PC-9 (cell line): ENCODE data around the gene ADTRP. TPM values are rescaled to one million over a fixed set of nuclear protein-coding genes. Genes with fewer than 3 reads are reported as not detected.

Experiments
- Bru-seq: library from RNA; stranded (reverse); fragments of 400-500 nt; gene quantifications from one replicate; lab custom pipeline; 2021; lab: Mats Ljungman, UMichigan
- BruChase-seq, 2 experiments: library from RNA; stranded (reverse); fragments of 400-500 nt; gene quantifications; one replicate each; lab custom pipeline; 2021; lab: Mats Ljungman, UMichigan
- BruUV-seq: library from RNA; stranded (reverse); fragments of 400-500 nt; replicated peaks from 2 replicates; lab custom pipeline; 2021; lab: Mats Ljungman, UMichigan
- CTCF ChIA-PET: fragments of 300-600 bp; sonication (Branson Sonifier 250); formaldehyde crosslinking; loops from one replicate; lab custom pipeline; 2022; ENCODE audit warnings: antibody characterized with exemption; lab: Charles Lee
- POLR2A ChIA-PET: fragments of 300-600 bp; sonication (Branson Sonifier 250); formaldehyde crosslinking; loops from one replicate; lab custom pipeline; 2022; ENCODE audit warnings: antibody characterized with exemption; ENCODE audit not compliant: unreplicated experiment; lab: Charles Lee
- DNase-seq, 2 experiments: peaks; one replicate each; pipeline versions ENCODE4 v3.0.0 to v3.0.0-alpha.2; 2015 to 2022; ENCODE audit warnings: mixed read lengths in 1 of 2
- H2AFZ ChIP-seq: fragments of 200-600 bp; sonication (generic); 2 replicates; pipeline ENCODE4 v1.8.1; 2017; ENCODE audit warnings: antibody characterized with exemption
- H3F3A ChIP-seq: fragments of 200-600 bp; sonication (generic); 2 replicates; pipeline ENCODE4 v1.8.1; 2017; ENCODE audit warnings: antibody characterized with exemption, mild to moderate bottlenecking, low read depth; ENCODE audit not compliant: insufficient read depth
- H3K27ac ChIP-seq: fragments of 200-600 bp; sonication (generic); 2 replicates; pipeline ENCODE4 v1.6.1; 2016; ENCODE audit warnings: mixed run types
- H3K27me3 ChIP-seq: fragments of 200-600 bp; sonication (generic); 2 replicates; pipeline ENCODE4 v1.6.1; 2016; ENCODE audit warnings: low read depth, mixed run types; ENCODE audit not compliant: insufficient read depth
- H3K36me3 ChIP-seq: fragments of 200-600 bp; sonication (generic); 2 replicates; pipeline ENCODE4 v1.6.1; 2016; ENCODE audit warnings: low read depth, mixed run types
- H3K4me1 ChIP-seq: fragments of 200-600 bp; sonication (generic); replicated peaks from 2 replicates; pipeline ENCODE4 v1.6.1; 2016; ENCODE audit warnings: mixed run types; ENCODE audit not compliant: insufficient read depth
- H3K4me2 ChIP-seq: fragments of 200-600 bp; sonication (generic); 2 replicates; pipeline ENCODE4 v1.6.1; 2017; ENCODE audit warnings: mixed run types
- H3K4me3 ChIP-seq: fragments of 200-600 bp; sonication (generic); 2 replicates; pipeline ENCODE4 v1.6.1; 2016; ENCODE audit warnings: mixed run types
- H3K79me2 ChIP-seq: fragments of 200-600 bp; sonication (generic); 2 replicates; pipeline ENCODE4 v1.6.1; 2017; ENCODE audit warnings: low read depth, mixed run types
- H3K9me2 ChIP-seq: fragments of 200-600 bp; sonication (generic); 2 replicates; pipeline ENCODE4 v1.8.1; 2017; ENCODE audit warnings: mild to moderate bottlenecking; ENCODE audit not compliant: insufficient read depth
- H3K9me3 ChIP-seq: fragments of 200-600 bp; sonication (generic); 2 replicates; pipeline ENCODE4 v1.8.1; 2016; ENCODE audit warnings: low read depth; ENCODE audit not compliant: insufficient read depth
- H4K20me1 ChIP-seq: fragments of 200-600 bp; sonication (generic); 2 replicates; pipeline ENCODE4 v1.8.1; 2017; ENCODE audit not compliant: insufficient read depth
- EZH2 ChIP-seq: fragments of 200-600 bp; sonication (generic); IDR thresholded peaks from 2 replicates; pipeline ENCODE4 v1.8.0; 2017; ENCODE audit warnings: antibody characterized with exemption, low read depth
- intact Hi-C: fragments of 100-400 bp; cut with micrococcal nuclease; formaldehyde crosslinking; loops from one replicate; pipeline ENCODE4 v1.10.0; 2022; ENCODE audit not compliant: unreplicated experiment
- long read RNA-seq: library from polyadenylated mRNA; stranded (forward); transcript quantifications from one replicate; pipeline ENCODE4 v2.0.0, GENCODE V29; 2022
- total RNA-seq: library from RNA; stranded (reverse); gene quantifications from 2 replicates; pipeline ENCODE4 v1.2.3, GENCODE V29; 2021
- TF ChIP-seq, protein P1 (sequence below): fragments of 200-600 bp; sonication (generic); conservative IDR thresholded peaks from 2 replicates; pipeline ENCODE4 v1.6.1; 2017; ENCODE audit warnings: mixed run types, antibody characterized with exemption, mild to moderate bottlenecking, moderate library complexity

Gene ADTRP, protein sequence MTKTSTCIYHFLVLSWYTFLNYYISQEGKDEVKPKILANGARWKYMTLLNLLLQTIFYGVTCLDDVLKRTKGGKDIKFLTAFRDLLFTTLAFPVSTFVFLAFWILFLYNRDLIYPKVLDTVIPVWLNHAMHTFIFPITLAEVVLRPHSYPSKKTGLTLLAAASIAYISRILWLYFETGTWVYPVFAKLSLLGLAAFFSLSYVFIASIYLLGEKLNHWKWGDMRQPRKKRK
- total RNA-seq (4.1 and 7.9 TPM in 2 replicates), Bru-seq, nascent RNA (percentile 52 among the genes with signal in this experiment), BruChase-seq, experiment 1, labeled RNA remaining after a 2-hour chase (percentile 49 among the genes with signal in this experiment), BruChase-seq, experiment 2, labeled RNA remaining after a 6-hour chase (percentile 51 among the genes with signal in this experiment)
- long read RNA-seq, partial matches to known transcripts: 1 of 13 reads
- long read RNA-seq, other reads (novel, unspliced or antisense): 12 of 13 reads

DNA sequence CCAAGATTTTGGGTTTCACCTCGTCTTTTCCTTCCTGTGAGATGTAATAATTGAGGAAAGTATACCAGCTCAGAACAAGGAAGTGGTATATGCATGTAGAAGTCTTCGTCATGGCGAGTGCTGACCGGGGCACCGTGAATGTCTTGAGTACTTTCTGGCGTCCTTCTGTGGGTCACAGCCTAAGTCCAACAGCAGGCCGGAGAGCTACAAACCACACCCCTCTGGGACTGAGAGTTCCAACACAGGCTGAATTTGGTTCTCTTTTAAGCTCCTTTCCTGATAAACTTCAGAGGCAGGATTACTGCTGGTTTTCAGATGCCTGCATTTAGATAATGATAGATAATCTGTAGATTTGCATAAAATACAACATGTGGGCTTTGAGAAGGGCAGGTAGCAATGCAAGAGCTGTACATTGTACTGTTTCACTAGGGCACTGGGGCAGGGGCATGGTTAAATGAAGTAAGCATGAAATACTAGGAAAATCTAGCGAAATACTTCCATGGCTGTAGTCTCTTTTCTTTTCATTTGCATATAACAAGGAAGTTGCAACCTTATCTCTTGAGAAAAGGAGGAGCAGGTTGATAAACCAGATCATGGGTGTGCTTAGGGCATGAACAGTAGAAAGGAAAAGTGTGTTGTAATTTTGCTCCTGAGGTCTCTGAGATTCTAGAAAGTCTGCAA, at the start of gene ADTRP:
TSS of gene ADTRP (minus strand) at position 156 of the 681 bp plus-strand sequence. CDS start at position 112, 44 bp downstream.
- H3K9me3 ChIP-seq: no peaks in the 10 kb centered on the region
- no peaks in the 10 kb centered on the region for H3K79me2 ChIP-seq
- POLR2A ChIA-PET: no interaction called here
- no peaks in the 10 kb centered on the region for H3K36me3 ChIP-seq
- BruUV-seq: no TSS peak
- H3K4me2 ChIP-seq: no peak within 1 kb of the TSS; the same call in 1 of the 2 replicates
- H3K27me3 ChIP-seq: no peaks in the 10 kb centered on the region
- CTCF ChIA-PET: interaction anchor here (0.5 kb wide), 1 partner anchor 73 kb away, joined by 3 read pairs; no protein-coding TSS in a partner anchor
- intact Hi-C loops: no loop called here
- H3F3A ChIP-seq: no peaks in the 10 kb centered on the region
- H4K20me1 ChIP-seq: no peaks in the 10 kb centered on the region
- no peaks in the 10 kb centered on the region for H3K9me2 ChIP-seq
- H3K4me1 ChIP-seq: peaks cover 15% of the 10 kb centered on the region
- no peak within 1 kb of the TSS for H3K4me3 ChIP-seq
- TF ChIP-seq, protein P1, sequence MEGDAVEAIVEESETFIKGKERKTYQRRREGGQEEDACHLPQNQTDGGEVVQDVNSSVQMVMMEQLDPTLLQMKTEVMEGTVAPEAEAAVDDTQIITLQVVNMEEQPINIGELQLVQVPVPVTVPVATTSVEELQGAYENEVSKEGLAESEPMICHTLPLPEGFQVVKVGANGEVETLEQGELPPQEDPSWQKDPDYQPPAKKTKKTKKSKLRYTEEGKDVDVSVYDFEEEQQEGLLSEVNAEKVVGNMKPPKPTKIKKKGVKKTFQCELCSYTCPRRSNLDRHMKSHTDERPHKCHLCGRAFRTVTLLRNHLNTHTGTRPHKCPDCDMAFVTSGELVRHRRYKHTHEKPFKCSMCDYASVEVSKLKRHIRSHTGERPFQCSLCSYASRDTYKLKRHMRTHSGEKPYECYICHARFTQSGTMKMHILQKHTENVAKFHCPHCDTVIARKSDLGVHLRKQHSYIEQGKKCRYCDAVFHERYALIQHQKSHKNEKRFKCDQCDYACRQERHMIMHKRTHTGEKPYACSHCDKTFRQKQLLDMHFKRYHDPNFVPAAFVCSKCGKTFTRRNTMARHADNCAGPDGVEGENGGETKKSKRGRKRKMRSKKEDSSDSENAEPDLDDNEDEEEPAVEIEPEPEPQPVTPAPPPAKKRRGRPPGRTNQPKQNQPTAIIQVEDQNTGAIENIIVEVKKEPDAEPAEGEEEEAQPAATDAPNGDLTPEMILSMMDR: no peak
- TF ChIP-seq EZH2: no peak
- no peak within 1 kb of the TSS for H3K27ac ChIP-seq
- peak in 1 of 2 experiments; percentile 49 for DNase-seq
- no peak within 1 kb of the TSS for H2AFZ ChIP-seq

DNA sequence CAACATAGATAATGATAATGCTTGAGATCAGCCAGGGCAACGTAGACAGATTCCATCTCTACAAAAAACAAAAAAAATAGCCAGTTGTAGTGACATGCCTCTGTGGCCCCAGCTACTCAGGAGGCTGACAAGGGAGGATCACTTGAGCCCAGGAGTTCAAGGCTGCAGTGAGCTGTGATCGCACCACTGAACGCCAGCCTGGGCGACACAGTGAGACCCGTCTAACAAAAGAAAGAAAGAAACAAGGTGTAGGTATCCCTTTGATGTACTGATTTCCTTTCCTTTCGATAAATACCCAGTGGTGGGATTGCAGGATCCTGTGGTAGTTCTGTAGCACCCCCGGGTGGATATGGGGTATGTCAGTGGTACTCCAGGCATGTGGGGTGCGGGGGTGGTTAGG, 48.2 kb upstream of the ADTRP start:
- ChIA-PET POLR2A (no interaction called here), CTCF (no interaction called here)
- no peaks in the 10 kb centered on the region for H3K27me3 ChIP-seq

DNA sequence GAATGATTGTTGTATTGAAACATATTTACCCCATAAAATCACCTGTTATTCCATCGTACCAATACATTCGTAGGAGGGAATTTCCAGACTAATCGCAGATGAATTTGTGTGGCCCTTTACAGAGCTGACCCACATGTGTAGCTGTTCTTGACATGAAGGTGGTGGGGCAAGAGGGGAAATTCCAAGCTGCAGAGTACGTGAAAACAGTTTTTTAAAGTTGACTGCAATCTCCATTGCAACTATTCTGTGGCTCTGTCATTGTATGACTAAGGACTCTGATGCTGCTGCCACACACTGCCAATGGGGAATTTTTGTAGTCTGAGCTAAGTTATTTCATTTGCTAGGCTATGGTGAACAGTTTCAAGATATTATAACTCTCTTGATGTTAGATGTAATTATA, 46.4 kb upstream of the ADTRP start:
- intact Hi-C loops: no loop called here
- H3K4me1 ChIP-seq: no peaks in the 10 kb centered on the region
- H3K36me3 ChIP-seq: no peaks in the 10 kb centered on the region
- H3K27ac ChIP-seq: no peak overlapping the region
- POLR2A ChIA-PET: no interaction called here
- H2AFZ ChIP-seq: no peak overlapping the region
- TF ChIP-seq, protein P1: no peak
- no peak for TF ChIP-seq EZH2
- H3K4me2 ChIP-seq: no peak overlapping the region
- H3K4me3 ChIP-seq: no peak overlapping the region
- no peaks in the 10 kb centered on the region for H3K9me3 ChIP-seq
- DNase-seq: no peak
- H3K27me3 ChIP-seq: no peaks in the 10 kb centered on the region
- H3K9me2 ChIP-seq: no peaks in the 10 kb centered on the region
- no peaks in the 10 kb centered on the region for H3K79me2 ChIP-seq
- H4K20me1 ChIP-seq: no peaks in the 10 kb centered on the region
- no TSS peak for BruUV-seq
- no peaks in the 10 kb centered on the region for H3F3A ChIP-seq
- CTCF ChIA-PET: no interaction called here

More for the DNA sequence above, 48.2 kb upstream of the ADTRP start:
- DNase-seq: no peak
- Histone ChIP-seq H3K9me2 (no peaks in the 10 kb centered on the region), H3K36me3 (no peaks in the 10 kb centered on the region), H3K79me2 (no peaks in the 10 kb centered on the region), H2AFZ (no peak overlapping the region), H3K4me2 (no peak overlapping the region), H3F3A (no peaks in the 10 kb centered on the region), H3K4me3 (no peak overlapping the region), H3K27ac (no peak overlapping the region), H3K4me1 (no peaks in the 10 kb centered on the region), H4K20me1 (no peaks in the 10 kb centered on the region), H3K9me3 (no peaks in the 10 kb centered on the region)
- no TSS peak for BruUV-seq
- intact Hi-C loops: no loop called here
- TF ChIP-seq EZH2: no peak
- TF ChIP-seq, protein P1: no peak
